T47D (cell line): ENCODE results near the gene PFDN1.
"Not testable (repeated sequence)": the region's sequence is repeated elsewhere in the genome, so short reads cannot be mapped to it uniquely, and the experiment has no call there.

ENCODE experiments used
- DNase-seq, 2 experiments: peaks; one replicate each; pipeline versions ENCODE4 v3.0.0 to v3.0.0-alpha.2; 2011 to 2012; ENCODE audit warnings: low read depth in 1 of 2, low spot score in 1 of 2
- JUND ChIP-seq: IDR thresholded peaks from 2 replicates; pipeline ENCODE4 v1.6.1; 2012; ENCODE audit warnings: low read depth
- in situ Hi-C: cut with HindIII; loops from 2 replicates; pipeline ENCODE4 v1.10.0; 2016; ENCODE audit warnings: low sequenced_read_pairs, low pct_unique_long_range_greater_than_20kb

Gene PFDN1

GRCh38 chr5:140302786-140303639 is at the start of gene PFDN1:
Gene PFDN1, minus strand, starts transcription at chr5:140303101. Its CDS starts 28 bp downstream, at chr5:140303073.
- DNase-seq: peak; percentile 77 to 97
- no peak for TF ChIP-seq JUND
- in situ Hi-C loops: no loop called here

GRCh38 chr5:140351609-140352334 is 48.9 kb upstream of the PFDN1 start:
- TF ChIP-seq JUND: no peak
- DNase-seq: peak; percentile 38 to 85
- in situ Hi-C loops: no loop called here

GRCh38 chr5:140349244-140349643 is 46.3 kb upstream of the PFDN1 start:
- in situ Hi-C loops: no loop called here
- no peak for DNase-seq
- TF ChIP-seq JUND: no peak

GRCh38 chr5:140348104-140348503 is 45.2 kb upstream of the PFDN1 start:
- no peak for TF ChIP-seq JUND
- DNase-seq: no peak
- in situ Hi-C loops: no loop called here

- DNase-seq: no peak
- no peak for TF ChIP-seq JUND
- in situ Hi-C loops: no loop called here
These were observed 44.5 kb upstream of the PFDN1 start for GRCh38 chr5:140347360-140347759.

GRCh38 chr5:140346348-140347221 is 43.7 kb upstream of the PFDN1 start, which contains the start of gene HBEGF:
Gene HBEGF, minus strand, starts transcription at chr5:140346603. Its CDS starts 275 bp downstream, at chr5:140346328.
- no peak for TF ChIP-seq JUND
- DNase-seq: peak; percentile 94 to 97
- in situ Hi-C loops: no loop called here

GRCh38 chr5:140345919-140346347 is 43.0 kb upstream of the PFDN1 start:
- in situ Hi-C loops: no loop called here
- no peak for TF ChIP-seq JUND
- no peak for DNase-seq

GRCh38 chr5:140344683-140345423 is 42.0 kb upstream of the PFDN1 start:
- in situ Hi-C loops: no loop called here
- no peak for DNase-seq
- TF ChIP-seq JUND: no peak

- DNase-seq, in situ Hi-C loops: not testable (repeated sequence)
These were observed 40.9 kb upstream of the PFDN1 start for GRCh38 chr5:140343849-140344248.

GRCh38 chr5:140342896-140343295 is 40.0 kb upstream of the PFDN1 start:
- no peak for TF ChIP-seq JUND
- no peak for DNase-seq
- in situ Hi-C loops: no loop called here

GRCh38 chr5:140342287-140342686 is 39.4 kb upstream of the PFDN1 start:
- TF ChIP-seq JUND: no peak
- DNase-seq: no peak
- in situ Hi-C loops: no loop called here

- DNase-seq: no peak
- in situ Hi-C loops: no loop called here
- no peak for TF ChIP-seq JUND
These were observed 38.7 kb upstream of the PFDN1 start for GRCh38 chr5:140341591-140341990.
